ENCODE results near the gene ARHGEF28. TPM values are rescaled to one million over a fixed set of nuclear protein-coding genes. Genes with fewer than 3 reads are reported as not detected.

Gene ARHGEF28
- total RNA-seq, 4 donors from 2014 or later: 30.9 to 54.7 (median 36.2) TPM

GRCh38 chr5:73692166-73692640, 66.2 kb downstream of the ARHGEF28 start:
- H3K4me3 ChIP-seq (ENCODE audit: low read depth, poor library complexity, severe bottlenecking): no peak overlapping the region
- TF ChIP-seq, protein P1, sequence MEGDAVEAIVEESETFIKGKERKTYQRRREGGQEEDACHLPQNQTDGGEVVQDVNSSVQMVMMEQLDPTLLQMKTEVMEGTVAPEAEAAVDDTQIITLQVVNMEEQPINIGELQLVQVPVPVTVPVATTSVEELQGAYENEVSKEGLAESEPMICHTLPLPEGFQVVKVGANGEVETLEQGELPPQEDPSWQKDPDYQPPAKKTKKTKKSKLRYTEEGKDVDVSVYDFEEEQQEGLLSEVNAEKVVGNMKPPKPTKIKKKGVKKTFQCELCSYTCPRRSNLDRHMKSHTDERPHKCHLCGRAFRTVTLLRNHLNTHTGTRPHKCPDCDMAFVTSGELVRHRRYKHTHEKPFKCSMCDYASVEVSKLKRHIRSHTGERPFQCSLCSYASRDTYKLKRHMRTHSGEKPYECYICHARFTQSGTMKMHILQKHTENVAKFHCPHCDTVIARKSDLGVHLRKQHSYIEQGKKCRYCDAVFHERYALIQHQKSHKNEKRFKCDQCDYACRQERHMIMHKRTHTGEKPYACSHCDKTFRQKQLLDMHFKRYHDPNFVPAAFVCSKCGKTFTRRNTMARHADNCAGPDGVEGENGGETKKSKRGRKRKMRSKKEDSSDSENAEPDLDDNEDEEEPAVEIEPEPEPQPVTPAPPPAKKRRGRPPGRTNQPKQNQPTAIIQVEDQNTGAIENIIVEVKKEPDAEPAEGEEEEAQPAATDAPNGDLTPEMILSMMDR (IDR thresholded peaks at IDR 0.05): no peak
- TF ChIP-seq POLR2A (IDR thresholded peaks at IDR 0.05): no peak
- intact Hi-C loops (cut with DNase I; ENCODE audit: low total_unique reads): no loop called here
- no peak for DNase-seq (ENCODE audit: low spot score in 2 of 2)
- WGBS, 2 donors: 62 to 64% methylated on average over 2 of the region's 2 CpGs

- 84 to 92% methylated on average over 2 of the region's 2 CpGs for WGBS, 2 donors
- no peak for TF ChIP-seq POLR2A (IDR thresholded peaks at IDR 0.05)
- TF ChIP-seq, protein P1 (IDR thresholded peaks at IDR 0.05): no peak
- H3K4me3 ChIP-seq (ENCODE audit: low read depth, poor library complexity, severe bottlenecking): no peak overlapping the region
- intact Hi-C loops (cut with DNase I; ENCODE audit: low total_unique reads): no loop called here
- no peak for DNase-seq (ENCODE audit: low spot score in 2 of 2)
Measured at GRCh38 chr5:73692981-73693380, 67.0 kb downstream of the ARHGEF28 start.

DNA sequence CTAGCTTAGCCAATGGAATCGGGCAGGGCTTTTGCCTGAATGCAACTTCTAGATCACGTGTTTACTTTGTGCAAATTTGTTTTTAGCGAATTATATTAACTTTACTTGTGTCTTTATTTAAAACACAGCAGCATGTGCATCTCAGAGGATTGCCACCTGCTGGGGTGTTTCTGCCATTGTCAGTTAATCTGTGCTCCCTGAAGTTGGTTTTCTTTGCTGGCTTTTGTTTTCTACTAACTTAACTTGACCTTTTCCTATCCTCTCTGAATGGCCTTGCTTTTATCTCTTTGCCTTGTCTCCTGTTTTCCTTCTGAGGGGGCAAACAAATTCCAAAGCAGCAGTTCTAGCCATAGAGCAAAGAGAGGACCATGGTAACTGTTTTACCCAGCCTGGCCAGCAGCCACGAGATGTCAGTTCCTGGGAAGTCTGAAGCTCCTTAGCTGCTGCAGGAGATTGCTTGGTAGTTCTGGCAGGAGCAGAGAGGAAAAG, 67.6 kb downstream of the ARHGEF28 start:
- 56 to 58% methylated on average over 4 of the region's 4 CpGs for WGBS, 2 donors
- TF ChIP-seq, protein P1 (IDR thresholded peaks at IDR 0.05): no peak
- TF ChIP-seq POLR2A (IDR thresholded peaks at IDR 0.05): no peak
- intact Hi-C loops (cut with DNase I; ENCODE audit: low total_unique reads): no loop called here
- H3K4me3 ChIP-seq (ENCODE audit: low read depth, poor library complexity, severe bottlenecking): no peak overlapping the region
- no peak for DNase-seq (ENCODE audit: low spot score in 2 of 2)

DNA sequence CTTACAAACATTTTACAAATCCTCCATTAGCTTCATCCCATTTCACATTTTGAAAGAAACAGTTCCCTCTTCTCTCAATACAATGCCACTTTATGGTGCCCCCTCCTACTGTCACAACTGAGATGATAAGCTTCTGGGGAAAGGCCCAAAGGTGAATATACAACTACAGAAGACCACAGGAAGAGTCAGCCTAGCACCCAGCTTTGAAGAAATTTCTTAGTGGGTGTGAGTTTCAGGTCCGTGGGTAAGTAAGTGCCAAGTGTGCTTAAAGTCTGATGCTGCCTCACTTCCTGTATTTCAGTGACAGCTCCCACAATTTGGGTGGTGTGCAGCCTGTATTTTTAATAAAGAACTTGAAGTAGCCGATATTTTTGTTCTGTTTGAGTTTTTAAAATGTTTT, 68.1 kb downstream of the ARHGEF28 start:
- intact Hi-C loops (cut with DNase I; ENCODE audit: low total_unique reads): no loop called here
- WGBS, 2 donors: 67 to 68% methylated on average over 2 of the region's 2 CpGs
- DNase-seq (ENCODE audit: low spot score in 2 of 2): no peak
- H3K4me3 ChIP-seq (ENCODE audit: low read depth, poor library complexity, severe bottlenecking): no peak overlapping the region
- no peak for TF ChIP-seq POLR2A (IDR thresholded peaks at IDR 0.05)
- TF ChIP-seq, protein P1 (IDR thresholded peaks at IDR 0.05): no peak

DNA sequence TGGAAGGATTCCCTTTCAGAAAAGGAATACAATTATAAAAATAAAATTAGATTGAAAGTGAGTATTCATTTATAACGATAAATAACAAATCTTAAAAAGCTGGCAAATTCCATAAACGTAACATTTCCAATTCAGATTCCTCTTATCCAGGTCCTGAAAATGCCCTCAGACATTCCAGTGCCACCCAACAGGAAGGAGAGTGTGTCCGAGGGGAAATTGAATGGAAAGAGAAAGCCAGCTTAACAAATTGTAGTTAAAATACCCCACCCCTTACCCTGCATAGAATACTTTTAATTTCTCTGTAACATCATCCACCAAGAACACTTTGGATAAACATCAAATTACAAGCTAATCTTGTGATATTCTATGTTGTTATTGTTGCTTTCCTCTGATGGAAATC, 72.0 kb downstream of the ARHGEF28 start:
- intact Hi-C loops (cut with DNase I; ENCODE audit: low total_unique reads): no loop called here
- TF ChIP-seq POLR2A (IDR thresholded peaks at IDR 0.05): no peak
- TF ChIP-seq, protein P1 (IDR thresholded peaks at IDR 0.05): no peak

DNA sequence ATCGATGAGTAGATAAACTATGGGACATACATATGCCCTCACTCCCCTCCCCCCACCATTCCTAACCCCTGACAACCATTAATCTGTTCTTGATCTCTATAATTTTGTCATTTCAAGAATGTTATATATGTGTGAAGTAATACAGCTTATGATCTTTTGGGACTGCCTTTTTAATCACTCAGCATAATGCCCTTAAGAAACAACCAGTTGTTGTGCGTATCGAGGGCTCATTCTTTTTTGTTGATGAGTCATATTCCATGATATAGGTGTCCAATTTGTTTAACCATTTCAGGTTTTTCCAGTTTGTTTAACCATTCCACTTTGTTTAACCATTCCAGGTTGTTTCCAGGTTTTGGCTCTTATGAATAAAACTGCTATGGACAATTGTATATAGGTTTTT, 75.6 kb downstream of the ARHGEF28 start:
- TF ChIP-seq POLR2A (IDR thresholded peaks at IDR 0.05): no peak
- TF ChIP-seq, protein P1 (IDR thresholded peaks at IDR 0.05): no peak
- 31 to 39% methylated on average over 3 of the region's 3 CpGs for WGBS, 2 donors
- no peak overlapping the region for H3K4me3 ChIP-seq (ENCODE audit: low read depth, poor library complexity, severe bottlenecking)
- no peak for DNase-seq (ENCODE audit: low spot score in 2 of 2)
- intact Hi-C loops (cut with DNase I; ENCODE audit: low total_unique reads): no loop called here

More for the DNA sequence above, 72.0 kb downstream of the ARHGEF28 start:
- DNase-seq (ENCODE audit: low spot score in 2 of 2): no peak
- H3K4me3 ChIP-seq (ENCODE audit: low read depth, poor library complexity, severe bottlenecking): no peak overlapping the region
- WGBS, 2 donors: 81 to 92% methylated on average over 3 of the region's 3 CpGs
